HepG2 (cell line): ENCODE data around the gene ARF6. TPM values are rescaled to one million over a fixed set of nuclear protein-coding genes. Genes with fewer than 3 reads are reported as not detected.

ENCODE experiments used
- ATAC-seq: fragments of 200-7000 bp; cut with Tn5 transposase; 3 replicates; pipeline ENCODE4 v1.9.1; 2020; ENCODE audit warnings: mild to moderate bottlenecking, moderate library complexity
- BruUV-seq: library from RNA; stranded (reverse); fragments of 400-500 nt; replicated peaks from 2 replicates; lab custom pipeline; 2021; lab: Mats Ljungman, UMichigan
- CTCF ChIA-PET: fragments of 300-600 bp; formaldehyde crosslinking; extraction: SDS; loops from one replicate; lab custom pipeline; 2021; ENCODE audit warnings: low total read pairs, inconsistent platforms, low intra/inter-chr PET ratio; lab: Yijun Ruan, JAX
- POLR2A ChIA-PET: fragments of 350-600 bp; sonication (Branson Sonifier 250); formaldehyde crosslinking; loops from one replicate; lab custom pipeline; 2020; ENCODE audit warnings: antibody characterized with exemption, inconsistent platforms; lab: Yijun Ruan, JAX
- DNase-seq: peaks from one replicate; pipeline ENCODE4 v3.0.0-alpha.2; 2015; ENCODE audit warnings: low spot score
- FAIRE-seq: peaks from 3 replicates; lab custom pipeline; 2011; peaks lifted over from hg19 to GRCh38; lab: Jason Lieb, UNC
- H2AFZ ChIP-seq: one replicate; pipeline ENCODE4 v1.6.1; 2011; ENCODE audit warnings: low read length, inconsistent platforms
- H3K27ac ChIP-seq: fragments of 300-600 bp; 3 replicates; pipeline ENCODE4 v1.8.0; 2011; ENCODE audit warnings: mixed run types, mild to moderate bottlenecking, mixed read lengths, low read length, inconsistent platforms; ENCODE audit not compliant: insufficient read depth; ENCODE audit errors: extremely low read length
- H3K27me3 ChIP-seq, 2 experiments: fragments of 200-600 bp in 1 of 2; 2 replicates in 1 of 2; 3 replicates in 1 of 2; pipeline versions ENCODE4 v1.6.0 to v1.8.0; 2011; ENCODE audit warnings: low read length in 2 of 2, mild to moderate bottlenecking in 2 of 2, moderate library complexity in 2 of 2, inconsistent platforms in 1 of 2; ENCODE audit not compliant: insufficient read depth in 2 of 2, control insufficient read depth in 1 of 2
- H3K36me3 ChIP-seq, 2 experiments: fragments of 200-600 bp in 1 of 2; replicated peaks in 1 of 2; 2 replicates in 1 of 2; 3 replicates in 1 of 2; pipeline versions ENCODE4 v1.5.1 to v1.8.0; 2011; ENCODE audit warnings: low read length in 2 of 2, inconsistent platforms in 1 of 2; ENCODE audit not compliant: insufficient read depth in 2 of 2, control insufficient read depth in 1 of 2
- H3K4me1 ChIP-seq: 2 replicates; pipeline ENCODE4 v1.5.1; 2012; ENCODE audit warnings: low read length, inconsistent platforms; ENCODE audit not compliant: insufficient read depth
- H3K4me2 ChIP-seq: 2 replicates; pipeline ENCODE4 v1.6.0; 2011; ENCODE audit warnings: low read depth, low read length, inconsistent platforms
- H3K4me3 ChIP-seq, 3 experiments: fragments of 200-600 bp in 1 of 3; sonication (generic), shearing (Covaris generic) in 1 of 3; replicated peaks in 1 of 3; 2 replicates each; pipeline ENCODE4 v1.5.1; 2011 to 2016; ENCODE audit warnings: low read length in 3 of 3, inconsistent platforms in 2 of 3, low read depth in 2 of 3, mild to moderate bottlenecking in 2 of 3, control low read depth in 1 of 3, mixed read lengths in 1 of 3; ENCODE audit not compliant: insufficient read depth in 1 of 3
- H3K79me2 ChIP-seq: one replicate; pipeline ENCODE4 v1.6.1; 2011; ENCODE audit warnings: low read length, inconsistent platforms; ENCODE audit not compliant: insufficient read depth
- H3K9ac ChIP-seq: 2 replicates; pipeline ENCODE4 v1.6.0; 2011; ENCODE audit warnings: mild to moderate bottlenecking, low read depth, low read length, inconsistent platforms; ENCODE audit not compliant: insufficient read depth
- H3K9me3 ChIP-seq: 2 replicates; pipeline ENCODE4 v1.5.1; 2012; ENCODE audit warnings: mild to moderate bottlenecking, low read length
- H4K20me1 ChIP-seq: 2 replicates; pipeline ENCODE4 v1.6.0; 2011; ENCODE audit warnings: inconsistent platforms, mild to moderate bottlenecking, low read length, moderate library complexity; ENCODE audit not compliant: insufficient read depth
- CENPT ChIP-seq: sonication (generic); formaldehyde crosslinking; IDR thresholded peaks from 2 replicates; pipeline ENCODE4 v1.8.0; 2022; ENCODE audit warnings: low read depth, mild to moderate bottlenecking, moderate library complexity, missing genetic modification reagents
- DNMT1 ChIP-seq: sonication (generic); formaldehyde crosslinking; IDR thresholded peaks from 2 replicates; pipeline ENCODE4 v1.5.1; 2020; ENCODE audit warnings: mild to moderate bottlenecking, missing genetic modification reagents
- HOXA9 ChIP-seq: sonication (generic); formaldehyde crosslinking; IDR thresholded peaks from 2 replicates; pipeline ENCODE4 v1.8.1; 2022; ENCODE audit warnings: missing genetic modification reagents, mild to moderate bottlenecking, moderate library complexity, borderline replicate concordance
- KDM5B ChIP-seq: sonication (generic); formaldehyde crosslinking; IDR thresholded peaks from 2 replicates; pipeline ENCODE4 v1.4.0; 2020; ENCODE audit warnings: missing genetic modification reagents, mild to moderate bottlenecking, borderline replicate concordance
- KDM6A ChIP-seq: IDR thresholded peaks from 2 replicates; pipeline ENCODE4 v1.6.1; 2016; ENCODE audit warnings: low read depth
- NPAS2 ChIP-seq: sonication (generic); formaldehyde crosslinking; IDR thresholded peaks from 2 replicates; pipeline ENCODE4 v1.8.0; 2022; ENCODE audit warnings: mild to moderate bottlenecking, missing genetic modification reagents, borderline replicate concordance
- PAXIP1 ChIP-seq: sonication (generic); formaldehyde crosslinking; conservative IDR thresholded peaks from 2 replicates; pipeline ENCODE4 v1.4.0; 2020; ENCODE audit warnings: mild to moderate bottlenecking, missing genetic modification reagents, moderate library complexity
- PBX2 ChIP-seq: IDR thresholded peaks from 2 replicates; pipeline ENCODE4 v1.6.1; 2016; ENCODE audit warnings: control low read depth
- PCBP2 ChIP-seq: fragments of 200-400 bp; formaldehyde crosslinking; optimal IDR thresholded peaks from 2 replicates; pipeline ENCODE3; 2018; ENCODE audit warnings: low read length, low read depth; ENCODE audit not compliant: poor library complexity, severe bottlenecking
- WIZ ChIP-seq: sonication (generic); formaldehyde crosslinking; IDR thresholded peaks from 2 replicates; pipeline ENCODE4 v1.5.1; 2020; ENCODE audit warnings: mild to moderate bottlenecking, missing genetic modification reagents
- ZBED4 ChIP-seq: sonication (generic); formaldehyde crosslinking; IDR thresholded peaks from 2 replicates; pipeline ENCODE4 v1.4.0; 2020; ENCODE audit warnings: missing genetic modification reagents, borderline replicate concordance
- WGBS: methylation state at CpG from one replicate; pipeline ENCODE4 v1.1.6; 2017; ENCODE audit warnings: low lambda C conversion rate; 5-methylcytosine and 5-hydroxymethylcytosine counted together
- in situ Hi-C: cut with HindIII; loops from 2 replicates; pipeline ENCODE4 v1.10.0; 2017; ENCODE audit warnings: low pct_unique_long_range_greater_than_20kb; ENCODE audit not compliant: extremely low pct_ligation_motif_present
- intact Hi-C: fragments of 100-400 bp; cut with micrococcal nuclease; formaldehyde crosslinking; loops from one replicate; pipeline ENCODE4 v1.10.0; 2022; ENCODE audit not compliant: unreplicated experiment
- polyA plus RNA-seq, 8 experiments: library from polyadenylated mRNA; depleted of rRNA in 3 of 8; stranded (reverse) in 7 of 8; unstranded in 1 of 8; fragments of >200 nt; fragmentation: Illumina TruSeq in 4 of 8; extraction: Trizol in 4 of 8; gene quantifications; 2 replicates each; pipeline versions ENCODE4 v1.2.1 to v1.2.3, GENCODE V29; 2011 to 2016; ENCODE audit warnings: low read depth in 4 of 8, missing spikeins in 1 of 8, mixed read lengths in 1 of 8; ENCODE audit not compliant: insufficient read depth in 1 of 8
- total RNA-seq, 5 experiments: library from RNA; depleted of rRNA; stranded (reverse); fragments of >200 nt; fragmentation: Illumina TruSeq; extraction: Trizol; gene quantifications; 2 replicates each; pipeline ENCODE4 v1.2.3, GENCODE V29; 2016; ENCODE audit warnings: low read depth in 1 of 5

The ARF6 gene
- total and polyA plus RNA-seq, 2 of the 13 experiments (the other 11 are each of a cell fraction or from before 2014, with no cell fraction given) = 12.7 to 31.9 TPM

GRCh38 chr14:49886523-49886922, 6.4 kb upstream of the ARF6 start (continued):
- TF ChIP-seq NPAS2 (CRISPR knock-in tag) = no peak
- no peak for TF ChIP-seq WIZ

- H4K20me1 ChIP-seq = no peaks in the 10 kb centered on the region
- ATAC-seq (no peak), FAIRE-seq (no peak), DNase-seq (no peak)
- intact Hi-C loops = no loop called here
- no peak overlapping the region for H3K27ac ChIP-seq
- WGBS = 48% methylated on average over 2 of the region's 2 CpGs
- no peaks in the 10 kb centered on the region for H3K36me3 ChIP-seq
- H3K79me2 ChIP-seq = no peaks in the 10 kb centered on the region
- no peak overlapping the region for H3K9ac ChIP-seq
- no TSS peak for BruUV-seq
- in situ Hi-C loops = no loop called here
- POLR2A ChIA-PET = no interaction called here
- no peak overlapping the region for H3K4me2 ChIP-seq
- no peak overlapping the region for H2AFZ ChIP-seq
- H3K27me3 ChIP-seq = no peaks in the 10 kb centered on the region; a peak in 1 of 5 replicates
- CTCF ChIA-PET = no interaction called here
- no peaks in the 10 kb centered on the region for H3K9me3 ChIP-seq
- peaks cover 6% of the 10 kb centered on the region; the same call in 1 of the 2 replicates for H3K4me1 ChIP-seq
- H3K4me3 ChIP-seq = no peak overlapping the region
- TF ChIP-seq CENPT (no peak), ZBED4 (CRISPR knock-in tag) (no peak), PBX2 (CRISPR knock-in tag) (no peak), PAXIP1 (CRISPR knock-in tag) (no peak), DNMT1 (CRISPR knock-in tag) (no peak), PCBP2 (no peak), HOXA9 (CRISPR knock-in tag) (no peak), KDM5B (CRISPR knock-in tag) (no peak), KDM6A (CRISPR knock-in tag) (no peak)
These were observed 4.6 kb upstream of the ARF6 start for GRCh38 chr14:49888293-49888692.
